Neural cell (in vitro differentiated cells): ENCODE results near the gene TRIM66.

Experiments used
- EP300 ChIP-seq: fragments of 450-650 bp; conservative IDR thresholded peaks from 2 replicates; pipeline ENCODE4 v1.6.1; 2014; ENCODE audit warnings: antibody characterized with exemption, mild to moderate bottlenecking, moderate library complexity; ENCODE audit not compliant: poor library complexity, severe bottlenecking
- EZH2 ChIP-seq: fragments of 200-600, 300-800 bp; shearing (Covaris generic), sonication (generic); IDR thresholded peaks from 2 replicates; pipeline ENCODE4 v1.6.1; 2014; ENCODE audit warnings: antibody characterized with exemption, low read length, borderline replicate concordance, mild to moderate bottlenecking; ENCODE audit not compliant: insufficient read depth, poor library complexity, severe bottlenecking
- SMC3 ChIP-seq: fragments of 450-650 bp; conservative IDR thresholded peaks from 2 replicates; pipeline ENCODE4 v1.6.1; 2014; ENCODE audit warnings: antibody characterized with exemption, mild to moderate bottlenecking, moderate library complexity; ENCODE audit not compliant: poor library complexity
- TAF1 ChIP-seq: IDR thresholded peaks from 2 replicates; pipeline ENCODE4 v1.6.1; 2012; ENCODE audit warnings: low read depth
- TF ChIP-seq, protein P1 (sequence below): fragments of 450-650 bp; IDR thresholded peaks from 2 replicates; pipeline ENCODE4 v1.5.1; 2014; ENCODE audit warnings: antibody characterized with exemption, mild to moderate bottlenecking, moderate library complexity; ENCODE audit not compliant: poor library complexity, severe bottlenecking

DNA sequence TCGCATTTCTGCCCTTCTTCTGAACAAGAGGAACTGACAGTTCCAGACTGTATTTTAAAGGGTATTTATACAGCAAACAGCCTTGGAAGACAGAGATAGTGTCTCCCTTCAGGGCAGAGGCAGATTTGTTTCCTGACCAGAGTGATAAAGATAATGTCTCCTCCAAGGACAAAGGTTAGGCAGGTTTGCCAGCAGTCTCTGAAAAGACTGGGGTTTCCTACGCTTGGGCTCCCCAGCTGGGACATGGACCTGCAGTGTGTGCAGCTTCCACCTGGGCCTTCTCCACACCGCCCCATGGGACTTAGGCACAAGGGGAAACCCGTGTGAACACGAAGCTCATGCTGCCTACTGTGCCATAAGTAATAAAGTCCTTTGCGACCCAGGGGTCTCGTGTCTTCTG, 42.2 kb upstream of the TRIM66 start:
- TF ChIP-seq, protein P1, sequence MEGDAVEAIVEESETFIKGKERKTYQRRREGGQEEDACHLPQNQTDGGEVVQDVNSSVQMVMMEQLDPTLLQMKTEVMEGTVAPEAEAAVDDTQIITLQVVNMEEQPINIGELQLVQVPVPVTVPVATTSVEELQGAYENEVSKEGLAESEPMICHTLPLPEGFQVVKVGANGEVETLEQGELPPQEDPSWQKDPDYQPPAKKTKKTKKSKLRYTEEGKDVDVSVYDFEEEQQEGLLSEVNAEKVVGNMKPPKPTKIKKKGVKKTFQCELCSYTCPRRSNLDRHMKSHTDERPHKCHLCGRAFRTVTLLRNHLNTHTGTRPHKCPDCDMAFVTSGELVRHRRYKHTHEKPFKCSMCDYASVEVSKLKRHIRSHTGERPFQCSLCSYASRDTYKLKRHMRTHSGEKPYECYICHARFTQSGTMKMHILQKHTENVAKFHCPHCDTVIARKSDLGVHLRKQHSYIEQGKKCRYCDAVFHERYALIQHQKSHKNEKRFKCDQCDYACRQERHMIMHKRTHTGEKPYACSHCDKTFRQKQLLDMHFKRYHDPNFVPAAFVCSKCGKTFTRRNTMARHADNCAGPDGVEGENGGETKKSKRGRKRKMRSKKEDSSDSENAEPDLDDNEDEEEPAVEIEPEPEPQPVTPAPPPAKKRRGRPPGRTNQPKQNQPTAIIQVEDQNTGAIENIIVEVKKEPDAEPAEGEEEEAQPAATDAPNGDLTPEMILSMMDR, result no peak
- TF ChIP-seq EP300, result no peak
- no peak for TF ChIP-seq EZH2
- TF ChIP-seq TAF1, result no peak
- no peak for TF ChIP-seq SMC3
